ENCODE measurements around the gene ARHGAP23. TPM values are rescaled to one million over a fixed set of nuclear protein-coding genes. Genes with fewer than 3 reads are reported as not detected.
"Not testable (repeated sequence)": the region's sequence is repeated elsewhere in the genome, so short reads cannot be mapped to it uniquely, and the experiment has no call there.

Gene ARHGAP23
- total RNA-seq, 1 donor from 2014 or later: 177 TPM

DNA sequence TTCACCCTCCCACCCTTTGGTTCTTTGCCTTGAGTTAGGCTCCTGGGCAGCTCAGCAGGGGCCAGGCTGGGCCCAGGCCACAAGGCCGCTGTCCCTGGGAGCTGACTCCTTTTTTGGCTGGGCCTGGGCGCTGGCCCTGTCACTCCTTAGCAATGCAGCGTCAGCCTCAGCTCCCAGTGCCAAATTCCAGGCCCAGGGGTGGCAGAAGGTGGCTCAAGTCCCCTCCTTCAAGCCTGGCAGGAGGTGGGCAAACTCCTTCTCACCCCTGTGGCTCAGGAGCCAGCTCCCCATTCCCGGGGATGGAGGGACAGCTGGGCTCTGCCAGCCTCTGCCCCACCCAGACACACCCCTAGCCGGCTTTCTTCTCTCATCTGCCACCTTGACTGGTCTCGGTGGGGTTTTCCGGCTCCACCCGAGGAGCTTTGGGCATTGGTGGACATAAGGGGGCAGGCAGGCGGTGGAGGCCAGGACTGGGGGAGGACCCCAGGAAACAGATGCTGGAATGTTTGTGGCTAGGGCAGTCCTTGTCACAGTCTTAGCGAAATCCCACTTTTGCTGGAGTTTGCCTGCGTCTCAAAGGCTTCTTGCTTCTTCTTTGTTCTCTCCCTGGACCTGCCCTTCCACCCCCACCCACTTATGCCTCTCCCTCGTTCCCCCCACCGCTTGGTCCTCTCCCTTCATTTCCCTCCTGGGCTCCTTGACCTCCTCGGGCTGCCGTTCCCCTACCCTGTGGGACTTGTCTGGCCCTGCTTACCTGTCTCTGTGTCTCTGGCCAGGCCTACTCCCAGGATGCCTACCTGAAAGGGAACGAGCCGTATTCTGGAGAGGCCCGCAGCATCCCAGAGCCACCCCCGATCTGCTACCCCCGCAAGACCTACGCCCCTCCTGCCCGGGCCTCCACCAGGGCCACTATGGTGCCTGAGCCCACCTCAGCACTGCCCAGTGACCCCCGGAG is 37.4 kb downstream of the ARHGAP23 start:
- no peaks in the 10 kb centered on the region for H3K27me3 Mint-ChIP-seq (ENCODE audit: unreplicated experiment)
- peaks cover 78% of the 10 kb centered on the region for H3K4me1 Mint-ChIP-seq (ENCODE audit: unreplicated experiment)
- peaks cover 35% of the 10 kb centered on the region for H3K36me3 Mint-ChIP-seq (ENCODE audit: unreplicated experiment)
- peak overlapping the region; percentile 98 for H3K27ac Mint-ChIP-seq (ENCODE audit: unreplicated experiment)
- peak overlapping the region; percentile 82 for H3K4me3 Mint-ChIP-seq (ENCODE audit: unreplicated experiment)
- TF ChIP-seq, protein P1, sequence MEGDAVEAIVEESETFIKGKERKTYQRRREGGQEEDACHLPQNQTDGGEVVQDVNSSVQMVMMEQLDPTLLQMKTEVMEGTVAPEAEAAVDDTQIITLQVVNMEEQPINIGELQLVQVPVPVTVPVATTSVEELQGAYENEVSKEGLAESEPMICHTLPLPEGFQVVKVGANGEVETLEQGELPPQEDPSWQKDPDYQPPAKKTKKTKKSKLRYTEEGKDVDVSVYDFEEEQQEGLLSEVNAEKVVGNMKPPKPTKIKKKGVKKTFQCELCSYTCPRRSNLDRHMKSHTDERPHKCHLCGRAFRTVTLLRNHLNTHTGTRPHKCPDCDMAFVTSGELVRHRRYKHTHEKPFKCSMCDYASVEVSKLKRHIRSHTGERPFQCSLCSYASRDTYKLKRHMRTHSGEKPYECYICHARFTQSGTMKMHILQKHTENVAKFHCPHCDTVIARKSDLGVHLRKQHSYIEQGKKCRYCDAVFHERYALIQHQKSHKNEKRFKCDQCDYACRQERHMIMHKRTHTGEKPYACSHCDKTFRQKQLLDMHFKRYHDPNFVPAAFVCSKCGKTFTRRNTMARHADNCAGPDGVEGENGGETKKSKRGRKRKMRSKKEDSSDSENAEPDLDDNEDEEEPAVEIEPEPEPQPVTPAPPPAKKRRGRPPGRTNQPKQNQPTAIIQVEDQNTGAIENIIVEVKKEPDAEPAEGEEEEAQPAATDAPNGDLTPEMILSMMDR (IDR thresholded peaks at IDR 0.05): no peak
- no peaks in the 10 kb centered on the region for H3K9me3 Mint-ChIP-seq (ENCODE audit: unreplicated experiment)
- no peak for DNase-seq (ENCODE audit: extremely low spot score, unreplicated experiment)

- no peaks in the 10 kb centered on the region for H3K27me3 Mint-ChIP-seq (ENCODE audit: unreplicated experiment)
- TF ChIP-seq, protein P1 (IDR thresholded peaks at IDR 0.05): no peak
- DNase-seq (ENCODE audit: extremely low spot score, unreplicated experiment): no peak
- H3K9me3 Mint-ChIP-seq (ENCODE audit: unreplicated experiment): no peaks in the 10 kb centered on the region
- H3K27ac Mint-ChIP-seq (ENCODE audit: unreplicated experiment): no peak overlapping the region
- H3K4me1 Mint-ChIP-seq (ENCODE audit: unreplicated experiment): peaks cover 74% of the 10 kb centered on the region
- H3K4me3 Mint-ChIP-seq (ENCODE audit: unreplicated experiment): peak overlapping the region; percentile 82
- peaks cover 36% of the 10 kb centered on the region for H3K36me3 Mint-ChIP-seq (ENCODE audit: unreplicated experiment)
Measured at GRCh38 chr17:38466346-38467315, 38.4 kb downstream of the ARHGAP23 start.

GRCh38 chr17:38467491-38467890 is 39.2 kb downstream of the ARHGAP23 start:
- no peak for DNase-seq (ENCODE audit: extremely low spot score, unreplicated experiment)
- TF ChIP-seq, protein P1 (IDR thresholded peaks at IDR 0.05): no peak
- Mint-ChIP-seq H3K4me3 (ENCODE audit: unreplicated experiment) (peak overlapping the region; percentile 55), H3K4me1 (ENCODE audit: unreplicated experiment) (peaks cover 72% of the 10 kb centered on the region), H3K36me3 (ENCODE audit: unreplicated experiment) (peaks cover 42% of the 10 kb centered on the region), H3K9me3 (ENCODE audit: unreplicated experiment) (no peaks in the 10 kb centered on the region), H3K27me3 (ENCODE audit: unreplicated experiment) (no peaks in the 10 kb centered on the region), H3K27ac (ENCODE audit: unreplicated experiment) (peak overlapping the region; percentile 73)

GRCh38 chr17:38469875-38470274 is 41.6 kb downstream of the ARHGAP23 start:
- Mint-ChIP-seq H3K9me3 (ENCODE audit: unreplicated experiment) (no peaks in the 10 kb centered on the region), H3K4me3 (ENCODE audit: unreplicated experiment) (no peak overlapping the region), H3K4me1 (ENCODE audit: unreplicated experiment) (peaks cover 50% of the 10 kb centered on the region), H3K27me3 (ENCODE audit: unreplicated experiment) (no peaks in the 10 kb centered on the region), H3K36me3 (ENCODE audit: unreplicated experiment) (peaks cover 43% of the 10 kb centered on the region), H3K27ac (ENCODE audit: unreplicated experiment) (peak overlapping the region; percentile 74)
- TF ChIP-seq, protein P1 (IDR thresholded peaks at IDR 0.05): no peak
- no peak for DNase-seq (ENCODE audit: extremely low spot score, unreplicated experiment)

- peaks cover 52% of the 10 kb centered on the region for H3K36me3 Mint-ChIP-seq (ENCODE audit: unreplicated experiment)
- H3K4me1 Mint-ChIP-seq (ENCODE audit: unreplicated experiment): peaks cover 42% of the 10 kb centered on the region
- H3K4me3 Mint-ChIP-seq (ENCODE audit: unreplicated experiment); DNase-seq (ENCODE audit: extremely low spot score, unreplicated experiment); H3K9me3 Mint-ChIP-seq (ENCODE audit: unreplicated experiment); H3K27me3 Mint-ChIP-seq (ENCODE audit: unreplicated experiment); H3K27ac Mint-ChIP-seq (ENCODE audit: unreplicated experiment): not testable (repeated sequence)
Measured at GRCh38 chr17:38471253-38471652, 43.0 kb downstream of the ARHGAP23 start.

Data from osteocyte (in vitro differentiated cells).